Endodermal cell (in vitro differentiated cells): ENCODE data around the gene ACOT7. TPM values are rescaled to one million over a fixed set of nuclear protein-coding genes. Genes with fewer than 3 reads are reported as not detected.

Experiments
- DNase-seq: peaks from one replicate; pipeline ENCODE4 v3.0.0-alpha.2; 2017
- H3K27ac ChIP-seq: 2 replicates; pipeline ENCODE4 v1.5.1; 2013; ENCODE audit warnings: mild to moderate bottlenecking, low read depth, low read length, moderate library complexity
- H3K27me3 ChIP-seq: 2 replicates; pipeline ENCODE4 v1.6.1; 2013; ENCODE audit warnings: mild to moderate bottlenecking, low read length, moderate library complexity; ENCODE audit not compliant: insufficient read depth, control insufficient read depth, poor library complexity, severe bottlenecking
- H3K36me3 ChIP-seq: 2 replicates; pipeline ENCODE4 v1.7.0; 2013; ENCODE audit warnings: mild to moderate bottlenecking, low read length, moderate library complexity; ENCODE audit not compliant: control insufficient read depth, insufficient read depth
- H3K4me1 ChIP-seq: one replicate; pipeline ENCODE4 v1.7.0; 2013; ENCODE audit warnings: low read length; ENCODE audit not compliant: control insufficient read depth, insufficient read depth
- H3K4me3 ChIP-seq: 2 replicates; pipeline ENCODE4 v1.5.1; 2013; ENCODE audit warnings: mild to moderate bottlenecking, low read length, moderate library complexity
- H3K9ac ChIP-seq: 2 replicates; pipeline ENCODE4 v1.6.1; 2013; ENCODE audit warnings: mild to moderate bottlenecking, low read length, moderate library complexity; ENCODE audit not compliant: poor library complexity, severe bottlenecking; ENCODE audit errors: extremely low read depth
- H3K9me3 ChIP-seq: 2 replicates; pipeline ENCODE4 v1.6.1; 2013; ENCODE audit warnings: mild to moderate bottlenecking, low read length, moderate library complexity; ENCODE audit not compliant: control insufficient read depth
- H3K27ac Mint-ChIP-seq: 2 replicates; pipeline ENCODE4 v1.8.0; 2020; ENCODE audit warnings: mixed read lengths
- H3K27me3 Mint-ChIP-seq: 2 replicates; pipeline ENCODE4 v1.8.0; 2021; ENCODE audit warnings: mild to moderate bottlenecking, mixed read lengths; ENCODE audit not compliant: insufficient read depth
- H3K36me3 Mint-ChIP-seq: 2 replicates; pipeline ENCODE4 v1.8.0; 2020; ENCODE audit warnings: low read depth, mixed read lengths
- H3K4me1 Mint-ChIP-seq: 2 replicates; pipeline ENCODE4 v1.8.0; 2020; ENCODE audit warnings: mixed read lengths
- H3K4me3 Mint-ChIP-seq: 2 replicates; pipeline ENCODE4 v1.8.0; 2020; ENCODE audit warnings: mild to moderate bottlenecking, moderate library complexity, mixed read lengths
- H3K9me3 Mint-ChIP-seq: 2 replicates; pipeline ENCODE4 v1.8.0; 2020; ENCODE audit warnings: mild to moderate bottlenecking, mixed read lengths
- CTCF ChIP-seq: fragments of 200-600 bp; sonication (generic); conservative IDR thresholded peaks from 2 replicates; pipeline ENCODE4 v1.5.0; 2021; ENCODE audit warnings: antibody characterized with exemption, mild to moderate bottlenecking
- WGBS, 2 experiments: methylation state at CpG; one replicate each; pipeline versions ENCODE4 v1.1.5 to v1.1.7; 2013; ENCODE audit warnings: missing lambda C conversion rate in 2 of 2, mixed read lengths in 1 of 2; ENCODE audit not compliant: insufficient coverage in 1 of 2, insufficient read length in 1 of 2; 5-methylcytosine and 5-hydroxymethylcytosine counted together
- total RNA-seq, 2 donors: library from RNA; stranded (reverse); fragmentation: NEBNext Ultra II Directional in 1 of 2; extraction: Animal tissue kit (Norgen Biotek cat#: 25700) in 1 of 2; gene quantifications; 2 replicates in 1 of 2; 3 replicates in 1 of 2; pipeline ENCODE4 v1.2.1, GENCODE V29; 2021

ACOT7 gene
- total RNA-seq, 2 donors from 2014 or later, result 51.3 to 70.7 TPM

- no peaks in the 10 kb centered on the region for H3K36me3 Mint-ChIP-seq
- H3K4me3 ChIP-seq, result no peak overlapping the region
- H3K9me3 Mint-ChIP-seq, result no peaks in the 10 kb centered on the region
- no peaks in the 10 kb centered on the region for H3K4me1 ChIP-seq
- DNase-seq, result no peak
- 94 to 100% methylated on average over 5 to 9 of the region's 9 CpGs for WGBS, 2 experiments
- peaks cover 6% of the 10 kb centered on the region for H3K4me1 Mint-ChIP-seq
- H3K27me3 ChIP-seq, result peaks cover 80% of the 10 kb centered on the region
- TF ChIP-seq CTCF, result no peak
- H3K36me3 ChIP-seq, result no peaks in the 10 kb centered on the region
- no peak overlapping the region for H3K27ac ChIP-seq
- no peak overlapping the region for H3K4me3 Mint-ChIP-seq
- H3K9ac ChIP-seq, result no peak overlapping the region
- H3K27ac Mint-ChIP-seq, result no peak overlapping the region
- peaks cover 76% of the 10 kb centered on the region for H3K27me3 Mint-ChIP-seq
- no peaks in the 10 kb centered on the region for H3K9me3 ChIP-seq
Measured at GRCh38 chr1:6426277-6426971, 32.9 kb upstream of the ACOT7 start.

GRCh38 chr1:6425658-6426057 is 32.1 kb upstream of the ACOT7 start:
- 85 to 100% methylated on average over 4 to 6 of the region's 6 CpGs for WGBS, 2 experiments
- no peak overlapping the region for H3K4me3 Mint-ChIP-seq

More at GRCh38 chr1:6425658-6426057, 32.1 kb upstream of the ACOT7 start:
- H3K27me3 ChIP-seq, result peaks cover 85% of the 10 kb centered on the region
- Mint-ChIP-seq H3K27ac (no peak overlapping the region), H3K27me3 (peaks cover 82% of the 10 kb centered on the region), H3K36me3 (no peaks in the 10 kb centered on the region), H3K9me3 (no peaks in the 10 kb centered on the region), H3K4me1 (peaks cover 6% of the 10 kb centered on the region)
- H3K9me3 ChIP-seq, result no peaks in the 10 kb centered on the region
- H3K36me3 ChIP-seq, result no peaks in the 10 kb centered on the region
- H3K27ac ChIP-seq, result no peak overlapping the region
- H3K4me1 ChIP-seq, result no peaks in the 10 kb centered on the region
- H3K9ac ChIP-seq, result no peak overlapping the region
- DNase-seq, result no peak
- no peak for TF ChIP-seq CTCF
- no peak overlapping the region for H3K4me3 ChIP-seq
